ENCODE data around the gene FAIM2. TPM values are rescaled to one million over a fixed set of nuclear protein-coding genes. Genes with fewer than 3 reads are reported as not detected.

The FAIM2 gene
- total RNA-seq, 4 donors from 2014 or later, result 0.13 to 1.1 TPM; not detected in 2

- Histone ChIP-seq H3K9me3 (no peaks in the 10 kb centered on the region), H3K27ac (peak overlapping the region; percentile 85 to 94 (median 88)), H3K27me3 (peaks cover 10 to 15% (median 12%) of the 10 kb centered on the region in 3 donors), H3K36me3 (peaks cover 0 to 2% of the 10 kb centered on the region in 2 donors), H3K4me1 (peaks cover 11 to 17% of the 10 kb centered on the region in 2 donors), H3K4me3 (peak overlapping the region; percentile 85 to 96 (median 92))
- DNase-seq, result no peak
- intact Hi-C loops (cut with DNase I; ENCODE audit: low total_unique reads), result loop anchor here (1.0 kb wide), 1 partner anchor 15 kb away; the partner anchor contains the start of gene NCKAP5L
- no peak for ATAC-seq
- in situ Hi-C loops (cut with MboI; ENCODE audit: low sequenced_read_pairs in 4 of 4), result no loop called here
- TF ChIP-seq CTCF (IDR thresholded peaks at IDR 0.05 in 4 of 5, conservative IDR thresholded peaks at IDR 0.05 in 1 of 5) (no peak), POLR2A (IDR thresholded peaks at IDR 0.05) (no peak)
These were observed 60.3 kb downstream of the FAIM2 start for GRCh38 chr12:49843411-49843810.

- intact Hi-C loops (cut with DNase I; ENCODE audit: low total_unique reads), result loop anchor here (1.0 kb wide), 1 partner anchor 14 kb away; the partner anchor contains the start of gene NCKAP5L
- H3K9me3 ChIP-seq, result no peaks in the 10 kb centered on the region
- ATAC-seq (peak; percentile 94 to 96), DNase-seq (peak; percentile 80 to 84)
- TF ChIP-seq CTCF (IDR thresholded peaks at IDR 0.05 in 4 of 5, conservative IDR thresholded peaks at IDR 0.05 in 1 of 5) (no peak), POLR2A (IDR thresholded peaks at IDR 0.05) (peak; percentile 58 to 75)
- peaks cover 4 to 9% (median 8%) of the 10 kb centered on the region in 3 donors for H3K27me3 ChIP-seq
- H3K36me3 ChIP-seq, result peaks cover 0 to 4% of the 10 kb centered on the region in 2 donors
- peaks cover 11 to 17% of the 10 kb centered on the region in 2 donors for H3K4me1 ChIP-seq
- H3K4me3 ChIP-seq, result peak within 1 kb of the TSS; percentile 85 to 96 (median 92)
- in situ Hi-C loops (cut with MboI; ENCODE audit: low sequenced_read_pairs in 4 of 4), result no loop called here
- peak within 1 kb of the TSS; percentile 85 to 94 (median 88) for H3K27ac ChIP-seq
These were observed 61.0 kb downstream of the FAIM2 start, which contains the start of gene BCDIN3D for GRCh38 chr12:49842519-49843352. BCDIN3D (minus strand) TSS chr12:49843106; CDS start chr12:49843087, 19 bp downstream.

GRCh38 chr12:49838973-49839633 lies 64.6 kb downstream of the FAIM2 start:
- in situ Hi-C loops (cut with MboI; ENCODE audit: low sequenced_read_pairs in 4 of 4) (loop anchor here (5.0 to 10.0 kb wide), 2 partner anchors 62 to 64 kb away; no protein-coding TSS in a partner anchor), intact Hi-C loops (cut with DNase I; ENCODE audit: low total_unique reads) (loop anchor here (1.0 kb wide), 1 partner anchor 63 kb away; no protein-coding TSS in a partner anchor)
- ATAC-seq, result peak in 1 of 2 donors; percentile 32

More at GRCh38 chr12:49838973-49839633, 64.6 kb downstream of the FAIM2 start:
- Histone ChIP-seq H3K4me3 (no peak overlapping the region), H3K27me3 (no peaks in the 10 kb centered on the region), H3K27ac (no peak overlapping the region), H3K9me3 (no peaks in the 10 kb centered on the region), H3K36me3 (peaks cover 0 to 4% of the 10 kb centered on the region in 2 donors), H3K4me1 (peaks cover 11 to 17% of the 10 kb centered on the region in 2 donors)
- TF ChIP-seq CTCF (IDR thresholded peaks at IDR 0.05 in 4 of 5, conservative IDR thresholded peaks at IDR 0.05 in 1 of 5) (peak; percentile 40 to 71 (median 65)), POLR2A (IDR thresholded peaks at IDR 0.05) (no peak)
- DNase-seq, result no peak
